Activated T-helper 1 cell treated with Interleukin-2 at 50 U/mL for 16 hours (primary cell): ENCODE data around the gene FPGS.
"Not testable (repeated sequence)": the region's sequence is repeated elsewhere in the genome, so short reads cannot be mapped to it uniquely, and the experiment has no call there.

ENCODE experiments used
- DNase-seq: peaks from one replicate; pipeline ENCODE4 v3.0.0-alpha.2; 2020; ENCODE audit warnings: low read depth

FPGS gene

DNA sequence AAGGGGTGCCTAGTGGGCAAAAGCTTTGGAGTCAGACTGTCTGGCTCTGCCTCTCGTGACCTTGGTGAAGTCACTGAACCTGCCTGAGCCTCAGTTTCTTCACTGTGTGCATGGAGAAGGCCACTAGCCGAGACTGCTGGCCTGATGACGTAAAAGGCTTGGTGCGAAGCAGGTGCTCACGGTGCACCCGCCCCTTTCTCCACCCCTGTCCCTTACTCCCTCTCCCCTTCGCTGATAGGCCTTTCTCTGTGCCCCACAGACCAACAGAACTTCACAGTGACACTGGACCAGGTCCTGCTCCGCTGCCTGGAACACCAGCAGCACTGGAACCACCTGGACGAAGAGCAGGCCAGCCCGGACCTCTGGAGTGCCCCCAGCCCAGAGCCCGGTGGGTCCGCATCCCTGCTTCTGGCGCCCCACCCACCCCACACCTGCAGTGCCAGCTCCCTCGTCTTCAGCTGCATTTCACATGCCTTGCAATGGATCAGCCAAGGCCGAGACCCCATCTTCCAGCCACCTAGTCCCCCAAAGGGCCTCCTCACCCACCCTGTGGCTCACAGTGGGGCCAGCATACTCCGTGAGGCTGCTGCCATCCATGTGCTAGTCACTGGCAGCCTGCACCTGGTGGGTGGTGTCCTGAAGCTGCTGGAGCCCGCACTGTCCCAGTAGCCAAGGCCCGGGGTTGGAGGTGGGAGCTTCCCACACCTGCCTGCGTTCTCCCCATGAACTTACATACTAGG, 10.4 kb downstream of the FPGS start:
- DNase-seq: no peak

DNA sequence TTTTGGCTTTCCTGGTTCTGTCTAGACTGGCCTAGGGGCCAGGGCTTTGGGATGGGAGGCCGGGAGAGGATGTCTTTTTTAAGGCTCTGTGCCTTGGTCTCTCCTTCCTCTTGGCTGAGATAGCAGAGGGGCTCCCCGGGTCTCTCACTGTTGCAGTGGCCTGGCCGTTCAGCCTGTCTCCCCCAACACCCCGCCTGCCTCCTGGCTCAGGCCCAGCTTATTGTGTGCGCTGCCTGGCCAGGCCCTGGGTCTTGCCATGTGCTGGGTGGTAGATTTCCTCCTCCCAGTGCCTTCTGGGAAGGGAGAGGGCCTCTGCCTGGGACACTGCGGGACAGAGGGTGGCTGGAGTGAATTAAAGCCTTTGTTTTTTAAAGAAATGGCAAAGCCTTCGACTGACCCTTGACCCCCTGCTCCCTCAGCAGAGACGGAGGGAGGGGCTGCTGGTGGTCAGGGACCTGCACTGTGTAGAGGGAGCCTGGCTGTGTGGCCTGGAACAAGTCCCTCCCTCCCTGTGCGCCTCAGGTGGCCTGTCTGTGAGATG, 11.1 kb downstream of the FPGS start:
- no peak for DNase-seq

DNA sequence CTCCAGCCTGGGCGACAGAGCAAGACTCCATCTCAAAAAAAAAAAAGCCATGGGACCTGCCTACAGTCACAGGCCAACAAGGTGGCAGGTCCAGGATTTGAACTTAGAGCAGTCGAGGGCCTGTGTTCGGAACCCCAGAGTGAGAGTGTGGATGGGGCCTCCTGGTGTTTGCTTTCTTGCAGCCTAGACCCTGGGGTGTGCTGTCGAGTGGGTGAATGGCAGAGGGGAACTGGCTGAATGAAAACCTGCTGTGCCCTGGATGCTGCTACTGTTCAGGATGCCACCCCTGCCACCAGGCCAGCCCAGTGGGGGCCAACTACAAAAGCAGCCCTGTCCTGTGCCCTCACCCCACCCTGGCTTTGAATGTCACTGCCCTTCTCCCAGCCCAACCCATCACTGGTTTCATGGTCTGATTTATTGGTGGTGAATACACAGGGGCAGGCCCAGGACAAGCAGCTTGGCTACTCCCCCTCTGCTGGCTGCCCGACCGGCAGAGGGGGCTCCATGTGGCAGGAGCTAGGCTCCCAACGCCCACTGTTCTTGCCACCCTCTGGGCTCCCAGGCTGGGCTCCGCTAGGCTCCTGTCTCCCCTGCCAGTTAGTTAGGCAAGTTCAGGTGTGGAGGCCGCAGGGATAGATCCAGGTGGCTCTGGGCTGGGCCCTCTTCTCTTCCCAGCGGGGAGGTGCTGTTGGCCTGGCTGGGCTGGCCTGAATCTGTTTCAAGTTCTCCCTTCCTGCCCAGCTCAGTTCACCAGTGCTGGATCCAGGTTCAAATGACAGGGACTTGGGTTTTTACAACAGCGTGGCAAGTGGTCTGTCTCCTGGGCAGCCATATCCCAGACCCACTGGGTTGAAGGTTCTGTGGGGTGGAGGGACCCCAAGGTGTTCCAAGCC, 12.2 kb downstream of the FPGS start:
- DNase-seq: no peak

DNA sequence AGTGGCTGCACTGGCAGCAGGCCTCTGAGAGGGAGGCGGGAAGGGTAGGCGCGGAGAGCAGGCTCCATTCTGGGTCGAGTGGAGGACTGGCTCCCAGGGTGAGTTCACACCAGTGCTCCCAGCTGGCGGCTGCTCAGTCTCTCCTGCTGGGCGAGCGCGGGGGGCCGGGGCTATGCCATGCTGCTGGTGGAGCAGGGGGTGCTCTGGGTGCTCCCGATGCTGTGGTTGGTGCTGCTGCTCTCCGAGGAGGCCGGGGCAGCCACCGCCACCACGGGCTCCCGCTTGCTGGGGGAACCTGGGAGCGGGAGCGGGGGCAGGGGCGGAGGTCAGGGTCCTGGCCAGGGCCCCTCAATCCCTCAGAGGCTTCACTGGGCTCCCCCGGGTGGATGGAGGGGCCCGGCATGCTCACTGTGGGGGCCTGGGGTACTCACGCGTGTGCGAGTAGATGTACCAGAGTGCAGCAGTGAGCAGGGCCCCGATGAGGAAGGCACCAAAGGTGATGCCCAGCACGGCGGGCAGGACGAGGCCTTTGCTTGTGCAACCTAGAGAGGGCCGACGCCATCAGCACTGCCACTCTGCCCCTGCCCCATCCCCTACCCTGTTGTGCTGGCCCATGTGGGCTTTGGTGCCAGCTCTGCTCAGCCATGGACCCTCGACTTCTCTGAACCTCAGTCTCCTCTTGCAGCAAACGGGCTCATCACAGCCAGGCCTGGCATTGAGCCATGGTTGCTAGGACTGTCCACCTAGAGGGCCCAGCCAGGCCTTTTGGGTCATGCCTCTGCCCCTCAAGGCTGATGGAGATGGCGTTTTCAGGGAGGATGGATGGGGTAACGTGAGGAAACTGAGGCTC, 13.1 kb downstream of the FPGS start:
- no peak for DNase-seq

DNA sequence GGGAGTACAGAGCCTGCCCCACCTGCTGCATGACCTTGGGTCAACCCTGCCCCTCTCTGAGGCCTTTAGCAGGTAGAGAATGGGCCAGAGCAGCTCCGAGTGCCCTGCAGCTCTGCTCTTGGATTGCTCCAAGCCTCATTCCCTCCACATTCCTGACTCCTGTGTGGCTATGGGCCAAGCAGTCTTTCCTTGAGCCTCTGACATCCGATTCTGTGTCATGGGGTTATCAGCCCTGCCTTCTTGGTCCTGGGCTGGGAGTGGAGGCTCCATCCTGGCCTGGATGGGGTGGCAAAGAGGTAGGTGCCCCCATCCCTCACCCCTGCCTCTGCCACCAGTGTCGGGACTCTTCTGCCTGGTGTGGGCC, 13.7 kb downstream of the FPGS start:
- no peak for DNase-seq

DNA sequence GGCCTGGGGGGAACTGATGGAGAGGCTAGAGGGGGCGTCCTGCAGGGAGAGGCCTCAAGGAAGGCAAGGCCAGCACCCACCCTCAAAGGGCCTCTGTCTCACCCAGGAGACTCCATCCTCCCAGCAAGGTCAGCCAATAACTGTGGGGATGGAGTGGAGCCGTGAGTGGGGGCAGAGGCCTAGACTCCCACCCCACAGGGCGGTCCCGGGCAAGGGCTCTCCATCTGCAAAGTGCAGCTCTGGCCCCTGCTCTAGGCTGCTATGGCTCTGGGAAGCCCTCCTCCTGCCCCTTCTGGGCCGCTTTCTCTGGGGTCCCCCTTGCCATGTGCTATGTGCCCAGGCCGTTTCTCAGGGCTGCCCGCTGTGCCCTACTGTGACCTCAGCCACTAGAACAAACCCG, 14.0 kb downstream of the FPGS start:
- DNase-seq: no peak

DNA sequence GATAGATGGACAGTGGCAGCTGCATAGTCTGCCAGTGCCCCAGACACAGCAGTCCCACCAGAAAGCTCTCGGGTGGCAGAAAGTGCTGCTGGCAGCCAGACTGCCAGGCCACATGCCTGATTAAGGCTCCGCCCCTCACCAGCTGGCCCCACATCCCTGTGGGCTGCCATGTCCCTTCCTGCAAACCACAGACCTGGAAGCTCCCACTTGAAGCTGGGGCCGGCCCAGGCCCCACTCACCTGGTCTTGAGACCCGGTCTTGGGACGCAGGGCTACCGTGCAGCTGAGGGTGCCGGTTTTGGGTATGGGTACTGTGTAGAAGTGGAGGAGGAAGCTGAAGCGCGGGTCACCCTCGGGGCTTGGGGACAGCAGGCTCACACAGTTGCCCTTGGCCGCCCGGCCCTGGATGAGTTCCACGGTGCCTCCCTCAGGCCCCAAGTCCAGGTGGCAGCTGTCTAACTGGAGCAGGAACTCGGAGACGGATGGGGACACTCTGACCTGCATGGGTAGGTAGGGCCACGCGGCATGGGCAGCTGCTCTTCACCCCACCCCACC, 15.3 kb downstream of the FPGS start:
- no peak for DNase-seq

DNA sequence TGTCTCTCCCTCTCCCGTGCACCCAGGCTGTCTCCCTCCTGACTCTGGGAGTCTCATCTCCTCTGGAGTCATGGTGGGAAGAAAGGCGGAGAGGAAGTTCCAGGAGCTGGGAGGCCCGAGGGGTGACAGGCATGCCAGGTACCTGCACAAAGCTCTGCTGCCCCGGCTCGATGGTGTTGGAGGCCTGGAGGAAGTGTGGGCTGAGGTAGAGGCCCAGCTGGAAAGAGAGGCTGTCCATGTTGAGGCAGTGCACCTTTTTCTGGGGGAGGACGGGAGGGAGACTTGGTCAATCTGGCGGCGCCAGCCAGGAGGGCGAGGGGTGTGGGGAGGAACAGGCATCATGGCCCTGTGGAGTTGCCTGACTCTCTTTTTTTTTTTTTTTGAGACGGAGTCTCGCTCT, 15.9 kb downstream of the FPGS start:
- DNase-seq: no peak

DNA sequence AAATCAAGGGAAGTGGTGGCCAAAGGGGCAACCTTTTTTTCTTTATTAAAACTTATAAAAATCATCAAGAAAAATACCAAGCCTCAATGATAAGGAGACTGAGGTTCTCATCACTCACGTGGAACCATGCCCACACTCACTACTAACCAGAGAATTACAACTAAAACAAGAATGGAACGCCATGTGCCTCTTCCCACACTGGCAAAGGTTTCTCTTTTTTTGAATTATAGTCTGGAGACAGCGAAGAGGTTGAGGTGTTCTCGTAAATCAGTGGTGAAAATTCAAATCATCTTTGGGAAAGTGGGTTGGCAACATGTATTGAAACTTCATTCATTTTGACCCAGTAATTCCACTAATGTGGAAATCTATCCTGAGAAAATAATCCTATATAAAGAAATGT, 19.4 kb downstream of the FPGS start:
- no peak for DNase-seq

DNA sequence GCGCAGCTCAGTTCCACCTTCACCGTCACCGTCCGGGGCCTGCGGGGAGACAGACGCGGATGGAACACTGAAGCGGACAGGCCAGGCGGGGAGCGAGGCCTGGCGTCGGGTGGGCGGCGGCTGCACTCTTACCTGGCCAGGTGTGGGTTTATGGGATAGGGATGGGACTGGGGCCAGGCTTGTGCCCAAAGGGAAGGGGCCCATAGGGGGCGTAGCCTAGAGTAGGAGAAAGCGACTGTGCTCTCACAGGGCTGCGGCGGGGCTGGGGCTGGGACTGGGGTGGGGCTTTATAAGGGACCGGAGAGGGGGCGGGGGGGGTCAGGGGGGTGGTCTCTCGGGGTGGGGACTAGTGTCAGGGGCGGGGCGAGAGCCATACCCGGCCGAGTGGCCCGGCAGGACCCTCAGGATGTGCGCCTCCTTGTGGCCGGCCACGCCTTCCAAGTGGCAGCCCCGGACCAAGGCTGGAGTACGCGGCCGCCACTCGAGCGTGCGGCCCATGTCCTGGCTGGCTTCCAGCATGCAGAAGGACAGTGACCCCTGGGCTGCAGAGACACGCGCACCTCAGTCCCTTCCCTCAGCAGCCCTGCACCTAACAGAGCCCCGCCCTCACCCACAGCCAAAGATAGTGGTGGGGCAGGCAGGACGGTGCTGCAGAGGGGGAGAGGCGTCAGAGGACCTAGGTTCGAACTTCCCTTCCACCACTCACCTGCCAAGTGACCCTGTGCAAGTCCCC, 22.8 kb downstream of the FPGS start:
- DNase-seq: no peak

DNA sequence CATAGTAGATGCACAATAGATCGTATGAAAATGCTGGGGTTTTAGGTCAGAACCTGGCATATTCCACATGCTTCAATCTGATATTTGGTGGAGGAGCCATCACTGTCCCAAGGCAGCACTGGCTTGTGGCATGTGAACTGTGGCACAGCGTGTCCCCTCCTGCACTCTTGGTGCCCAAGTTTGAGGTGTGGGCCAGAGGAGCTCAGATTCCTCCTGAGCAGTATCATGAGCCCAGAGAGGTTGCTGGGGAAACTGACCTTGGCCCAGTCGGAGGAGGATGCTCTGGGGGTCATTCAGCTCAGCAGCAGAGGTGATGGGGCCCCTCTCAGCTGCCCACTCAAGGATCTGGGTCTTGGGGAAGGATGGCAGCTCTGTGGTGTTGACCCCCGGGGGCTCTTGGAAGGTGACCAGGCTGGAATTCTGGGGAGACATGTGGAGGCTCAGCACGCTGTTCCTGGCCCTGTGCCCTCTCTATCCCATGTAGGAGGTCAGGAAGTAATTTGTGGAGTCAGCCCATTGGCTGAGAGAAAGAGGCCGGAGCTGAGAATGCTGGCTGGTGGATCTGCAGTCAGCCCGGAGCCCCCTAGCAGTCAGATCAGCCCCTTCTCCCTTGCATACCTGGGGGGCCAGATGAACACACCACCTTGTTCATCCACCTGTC, 23.7 kb downstream of the FPGS start:
- no peak for DNase-seq

DNA sequence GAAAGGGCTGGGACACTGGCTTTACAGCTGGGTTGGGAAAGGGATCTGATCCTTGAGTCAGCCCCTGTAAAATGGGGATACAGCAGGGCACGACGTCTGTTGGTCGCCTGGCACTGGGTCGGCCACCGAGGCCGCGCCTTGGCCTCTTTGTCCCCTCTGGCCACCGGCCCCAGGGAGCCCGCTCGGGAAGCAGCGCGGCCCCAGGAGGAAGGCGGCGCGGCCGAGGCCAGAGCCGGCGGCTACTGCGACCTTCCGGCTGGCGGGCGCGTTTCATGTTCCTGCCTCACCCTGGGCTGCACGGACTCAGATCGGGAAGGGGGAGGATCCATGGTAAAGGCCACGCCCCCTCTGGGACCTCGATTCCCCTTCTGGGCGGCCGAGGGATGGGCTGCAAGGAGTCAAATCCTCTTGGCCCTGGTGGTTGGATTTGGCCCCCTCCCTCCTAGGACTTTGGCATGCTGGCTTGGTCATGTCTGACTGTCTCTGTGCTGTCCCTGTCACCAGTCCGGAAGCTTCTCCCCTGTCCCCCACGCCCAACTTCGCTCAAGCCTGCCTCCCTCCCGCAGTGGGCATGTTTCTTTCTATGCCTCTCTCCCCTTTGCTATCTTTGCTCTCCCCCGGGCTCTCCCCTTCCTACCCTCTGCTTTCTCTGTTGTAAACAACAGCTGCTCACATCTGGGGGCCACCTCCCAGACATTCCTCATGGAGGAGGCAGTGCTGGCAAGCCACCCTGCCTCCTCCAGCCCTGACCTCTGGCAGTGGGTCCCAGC, 25.8 kb downstream of the FPGS start:
- DNase-seq: no peak

DNA sequence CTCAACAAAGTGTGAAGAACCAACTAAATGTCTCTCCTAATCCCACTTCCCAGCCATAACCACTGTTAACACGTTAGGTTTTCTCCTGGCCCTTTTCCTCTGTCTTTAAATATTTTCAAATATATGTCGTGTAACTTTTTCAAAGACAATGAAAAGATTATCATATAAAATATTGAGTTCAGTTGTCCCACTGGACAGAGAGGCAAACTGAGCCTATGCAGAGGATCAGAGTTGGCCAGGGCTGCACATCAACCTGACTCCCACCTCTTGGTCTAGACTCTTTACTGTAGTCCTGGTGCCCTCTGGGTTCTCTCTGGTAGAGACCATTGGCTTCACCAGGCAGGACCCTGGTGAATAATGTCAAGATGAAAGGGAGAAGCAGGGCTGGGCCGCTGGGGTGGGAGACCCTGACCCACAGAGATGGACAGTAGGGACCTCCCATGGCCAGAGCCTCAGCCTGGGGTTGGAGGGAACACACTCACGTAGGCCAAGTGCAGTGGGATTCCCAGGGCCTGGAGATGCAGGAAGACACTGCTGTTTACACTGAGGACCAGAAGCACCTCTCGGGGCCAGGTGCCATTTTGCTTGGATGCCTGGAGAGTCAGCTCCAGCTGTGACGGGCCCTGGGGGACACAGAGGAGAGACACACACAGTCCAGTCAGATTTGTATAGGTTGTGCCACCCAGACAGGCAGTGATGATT, 26.7 kb downstream of the FPGS start:
- no peak for DNase-seq

DNA sequence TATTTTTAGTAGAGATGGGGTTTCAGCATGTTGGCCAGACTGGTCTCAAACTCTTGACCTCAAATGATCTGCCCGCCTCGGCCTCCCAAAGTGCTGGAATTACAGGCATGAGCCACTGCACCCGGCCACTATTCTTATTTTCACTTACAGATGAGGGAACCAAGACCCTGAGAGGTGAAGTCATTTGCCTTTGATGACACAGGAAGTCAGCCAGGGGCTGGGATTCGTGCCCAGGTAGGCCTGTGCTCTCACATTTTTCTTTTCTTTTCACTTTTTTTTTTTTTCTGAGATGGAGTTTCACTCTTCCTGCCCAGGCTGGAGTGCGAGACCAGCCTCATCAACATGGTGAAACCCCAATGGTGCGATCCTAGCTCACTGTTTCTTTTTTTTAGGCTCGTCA, 29.6 kb downstream of the FPGS start:
- DNase-seq: no peak

DNA sequence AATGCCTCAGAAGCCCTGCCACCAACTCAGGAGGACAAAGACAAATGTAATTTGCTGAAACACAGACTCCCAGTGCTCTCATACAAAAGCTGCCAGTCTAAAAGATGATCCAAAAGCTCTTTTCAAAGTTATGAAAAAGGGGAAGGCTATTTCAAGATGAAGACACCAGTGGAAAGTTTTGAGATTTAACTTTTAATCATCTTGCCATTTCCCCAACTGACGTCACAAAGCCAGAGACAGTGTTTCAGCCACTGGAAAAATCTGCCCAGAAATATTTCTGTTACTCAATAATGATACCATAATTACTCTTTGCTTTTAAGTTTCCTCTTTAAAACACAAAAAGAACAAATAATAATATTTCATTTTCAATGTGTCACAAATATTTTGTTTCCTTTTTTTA, 30.9 kb downstream of the FPGS start:
- no peak for DNase-seq

DNA sequence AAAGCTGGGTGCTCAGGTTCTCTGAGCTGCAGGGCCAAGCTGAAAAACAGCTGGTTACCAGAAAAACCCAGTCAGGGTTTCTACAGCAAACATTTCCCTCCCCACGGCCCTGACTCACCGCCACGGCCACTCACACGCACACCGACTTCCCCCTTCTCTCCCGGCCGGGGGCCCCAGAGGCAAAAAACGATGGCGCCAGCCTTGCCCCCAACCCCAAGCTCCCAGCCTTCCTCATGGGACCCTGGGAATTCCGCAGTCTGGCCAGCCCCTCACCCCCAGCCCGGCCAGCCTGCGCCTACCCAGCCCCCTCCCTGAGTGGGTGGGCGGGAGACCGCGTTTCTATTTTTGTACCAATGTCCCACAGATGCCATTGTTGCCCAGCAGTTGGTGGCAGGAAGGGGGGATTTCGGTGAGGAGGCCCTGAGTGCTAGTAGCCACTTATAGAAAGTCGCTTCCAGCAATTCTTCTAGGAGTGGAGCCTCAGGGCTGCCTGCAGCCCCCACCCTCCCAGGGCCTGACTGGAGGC, 33.4 kb downstream of the FPGS start:
- no peak for DNase-seq

DNA sequence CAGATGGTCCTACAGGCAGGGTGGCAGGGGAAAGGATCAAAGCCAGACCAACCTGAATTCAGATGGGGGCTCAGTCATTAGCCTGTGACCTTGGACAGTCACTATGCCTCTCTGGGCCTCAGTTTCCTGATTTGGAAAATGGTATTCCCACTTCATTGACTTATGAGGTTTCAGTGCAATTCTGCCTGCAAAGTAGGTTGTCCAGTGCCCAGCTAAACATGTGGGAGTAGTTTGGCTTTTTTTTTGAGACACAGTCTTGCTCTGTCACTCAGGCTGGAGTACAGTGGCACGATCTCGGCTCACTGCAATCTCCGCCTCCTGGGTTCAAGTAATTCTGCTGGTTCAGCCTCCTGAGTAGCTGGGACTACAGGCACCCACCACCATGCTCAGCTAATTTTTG, 33.9 kb downstream of the FPGS start:
- DNase-seq: not testable (repeated sequence)

DNA sequence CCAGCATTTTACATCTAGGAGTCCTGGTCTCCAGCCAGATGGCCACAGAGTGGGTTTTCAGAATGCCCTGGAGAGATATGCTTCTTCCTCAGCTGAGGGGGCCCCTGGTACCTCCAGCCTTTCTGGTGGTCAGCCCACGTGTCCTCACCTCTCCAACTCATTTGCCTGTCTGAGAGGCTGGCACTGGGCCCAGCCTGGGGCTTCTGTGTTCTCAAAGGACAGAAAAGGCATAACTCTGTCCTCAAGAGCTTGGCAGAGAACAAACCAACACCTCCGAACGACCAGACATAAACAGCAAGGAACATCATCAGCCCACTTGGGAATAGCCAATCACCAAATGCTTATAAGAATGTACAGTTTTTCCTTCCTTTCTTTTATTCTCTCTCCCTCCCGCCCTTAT, 34.7 kb downstream of the FPGS start:
- DNase-seq: no peak
